Tongue (tissue), 2 donors: Measurements from ENCODE around the gene ZNF280B. TPM values are rescaled to one million over a fixed set of nuclear protein-coding genes. Genes with fewer than 3 reads are reported as not detected.
A peak's percentile ranks its signal among the peaks of the same experiment; 100 is the strongest.

Source experiments
- DNase-seq: peaks from one replicate; pipeline ENCODE4 v3.0.0-alpha.2; 2015
- total RNA-seq: library from RNA; depleted of rRNA; stranded (reverse); fragments of >200 nt; gene quantifications from one replicate; pipeline ENCODE4 v1.2.3, GENCODE V29; 2014

ZNF280B gene
- total RNA-seq = 1.0 TPM

GRCh38 chr22:22508274-22509176, at the start of gene ZNF280B:
Gene ZNF280B, minus strand, starts transcription at chr22:22508742. Its CDS starts 19,344 bp downstream, at chr22:22489398.
- peak; percentile 89 for DNase-seq

GRCh38 chr22:22556995-22557925, 48.7 kb upstream of the ZNF280B start:
- DNase-seq = no peak

GRCh38 chr22:22556578-22556977, 48.0 kb upstream of the ZNF280B start:
- DNase-seq = no peak

GRCh38 chr22:22555596-22555995, 47.1 kb upstream of the ZNF280B start:
- no peak for DNase-seq

- no peak for DNase-seq
These were observed 46.2 kb upstream of the ZNF280B start for GRCh38 chr22:22554587-22555284.

- DNase-seq = no peak
These were observed 45.4 kb upstream of the ZNF280B start for GRCh38 chr22:22553735-22554586.

GRCh38 chr22:22553141-22553540, 44.6 kb upstream of the ZNF280B start:
- no peak for DNase-seq

- DNase-seq = peak; percentile 38
These were observed 44.1 kb upstream of the ZNF280B start for GRCh38 chr22:22552630-22553029.

GRCh38 chr22:22550789-22551434, 42.4 kb upstream of the ZNF280B start:
- DNase-seq = no peak

GRCh38 chr22:22548910-22549309, 40.4 kb upstream of the ZNF280B start:
- DNase-seq = no peak

- DNase-seq = no peak
These were observed 39.8 kb upstream of the ZNF280B start for GRCh38 chr22:22548317-22548716.

GRCh38 chr22:22547692-22548300, 39.3 kb upstream of the ZNF280B start:
- DNase-seq = no peak

- DNase-seq = no peak
These were observed 38.7 kb upstream of the ZNF280B start for GRCh38 chr22:22547226-22547625.

GRCh38 chr22:22546490-22546889, 37.9 kb upstream of the ZNF280B start:
- DNase-seq = no peak

- DNase-seq = no peak
These were observed 36.5 kb upstream of the ZNF280B start for GRCh38 chr22:22545084-22545483.

GRCh38 chr22:22538226-22538989, 29.9 kb upstream of the ZNF280B start:
- DNase-seq = no peak

GRCh38 chr22:22536916-22537315, 28.4 kb upstream of the ZNF280B start:
- no peak for DNase-seq

- no peak for DNase-seq
These were observed 28.0 kb upstream of the ZNF280B start for GRCh38 chr22:22536515-22536914.

- DNase-seq = no peak
These were observed 27.1 kb upstream of the ZNF280B start for GRCh38 chr22:22535662-22536061.
